GM06990 (cell line): ENCODE results near the gene RRBP1.

ENCODE experiments used
- DNase-seq: peaks from one replicate; pipeline ENCODE4 v3.0.0-alpha.2; 2011; ENCODE audit not compliant: insufficient read length; ENCODE audit errors: extremely low read depth
- H3K27me3 ChIP-seq: replicated peaks from 2 replicates; pipeline ENCODE4 v1.6.0; 2011; ENCODE audit warnings: low read length; ENCODE audit not compliant: control insufficient read depth, insufficient read depth
- H3K36me3 ChIP-seq: 2 replicates; pipeline ENCODE4 v1.5.1; 2011; ENCODE audit warnings: low read length; ENCODE audit not compliant: control insufficient read depth, insufficient read depth
- H3K4me3 ChIP-seq: replicated peaks from 2 replicates; pipeline ENCODE4 v1.5.1; 2011; ENCODE audit warnings: low read depth, mild to moderate bottlenecking, control low read depth, low read length
- CTCF ChIP-seq: IDR thresholded peaks from 2 replicates; pipeline ENCODE4 v1.5.1; 2011; ENCODE audit warnings: low read length, control low read depth, mild to moderate bottlenecking, inconsistent platforms; ENCODE audit not compliant: insufficient read depth, poor library complexity, severe bottlenecking

RRBP1 gene

GRCh38 chr20:17720755-17721154 is 38.7 kb upstream of the RRBP1 start:
- no peak for DNase-seq
- no peak overlapping the region for H3K4me3 ChIP-seq
- no peak for TF ChIP-seq CTCF
- H3K27me3 ChIP-seq: no peaks in the 10 kb centered on the region
- H3K36me3 ChIP-seq: no peaks in the 10 kb centered on the region

GRCh38 chr20:17716331-17716730 is 34.3 kb upstream of the RRBP1 start:
- TF ChIP-seq CTCF: no peak
- Histone ChIP-seq H3K27me3 (no peaks in the 10 kb centered on the region; the same call in 1 of the 2 replicates), H3K36me3 (no peaks in the 10 kb centered on the region), H3K4me3 (no peak overlapping the region)
- DNase-seq: no peak

- Histone ChIP-seq H3K4me3 (no peak overlapping the region), H3K36me3 (no peaks in the 10 kb centered on the region), H3K27me3 (no peaks in the 10 kb centered on the region; the same call in 1 of the 2 replicates)
- no peak for TF ChIP-seq CTCF
- DNase-seq: no peak
Measured at GRCh38 chr20:17715075-17715474, 33.0 kb upstream of the RRBP1 start.

- Histone ChIP-seq H3K36me3 (no peaks in the 10 kb centered on the region), H3K4me3 (no peak overlapping the region), H3K27me3 (no peaks in the 10 kb centered on the region; the same call in 1 of the 2 replicates)
- TF ChIP-seq CTCF: no peak
- DNase-seq: no peak
Measured at GRCh38 chr20:17714597-17714996, 32.6 kb upstream of the RRBP1 start.

- Histone ChIP-seq H3K27me3 (no peaks in the 10 kb centered on the region; the same call in 1 of the 2 replicates), H3K4me3 (no peak overlapping the region), H3K36me3 (no peaks in the 10 kb centered on the region)
- TF ChIP-seq CTCF: no peak
- no peak for DNase-seq
Measured at GRCh38 chr20:17712708-17713107, 30.7 kb upstream of the RRBP1 start.

- Histone ChIP-seq H3K27me3 (no peaks in the 10 kb centered on the region; the same call in 1 of the 2 replicates), H3K4me3 (no peak overlapping the region), H3K36me3 (no peaks in the 10 kb centered on the region)
- no peak for TF ChIP-seq CTCF
- DNase-seq: no peak
Measured at GRCh38 chr20:17712201-17712600, 30.2 kb upstream of the RRBP1 start.
